CD4-positive, alpha-beta T cell treated with Interferon alpha-2 for 1 hour (primary cell): ENCODE data around the gene MOGAT1.
"Not testable (repeated sequence)": the region's sequence is repeated elsewhere in the genome, so short reads cannot be mapped to it uniquely, and the experiment has no call there.

Experiments
- DNase-seq, 2 donors: peaks; one replicate each; pipeline ENCODE4 v3.0.0-alpha.2; 2020 to 2022

Gene MOGAT1

DNA sequence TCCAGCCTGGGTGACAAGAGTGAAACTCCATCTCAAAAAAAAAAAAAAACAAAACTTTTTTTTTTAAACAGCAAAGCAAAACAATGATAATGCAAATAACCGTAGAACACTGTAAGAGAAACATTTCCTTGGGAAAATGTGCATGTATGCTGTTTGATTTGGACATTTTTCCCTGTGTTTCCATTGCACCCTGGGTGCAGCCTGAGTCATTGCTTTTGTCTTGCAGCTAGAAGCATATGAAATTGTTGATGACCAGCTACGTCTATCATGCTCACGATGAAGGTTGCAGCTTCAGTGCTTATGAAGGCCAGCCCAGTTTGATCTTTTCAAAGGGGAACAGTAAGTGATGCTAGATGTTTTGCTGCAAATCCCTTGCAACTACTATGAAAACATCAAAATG is 41.5 kb downstream of the MOGAT1 start:
- no peak for DNase-seq

- DNase-seq = no peak
These were observed 43.1 kb downstream of the MOGAT1 start for GRCh38 chr2:222714361-222715241.

DNA sequence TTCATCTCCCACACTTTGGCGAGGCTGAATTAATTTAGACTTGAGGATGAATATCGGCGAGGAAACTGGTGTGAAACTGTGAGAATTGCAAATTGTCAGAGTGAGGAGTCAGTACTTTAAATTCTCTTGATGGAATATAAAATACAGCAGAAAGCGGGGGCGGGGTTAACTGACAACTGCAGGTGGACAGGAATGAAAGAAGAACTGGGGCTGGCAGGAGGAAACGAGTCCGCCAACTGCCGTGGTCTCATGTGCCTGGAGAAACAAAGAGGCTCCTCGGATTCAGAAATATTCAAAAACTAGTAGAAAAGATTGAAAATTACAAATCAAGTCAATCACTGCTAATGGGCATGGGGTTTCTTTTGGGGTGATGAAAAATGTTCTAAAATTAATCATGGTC is 44.3 kb downstream of the MOGAT1 start:
- no peak for DNase-seq

DNA sequence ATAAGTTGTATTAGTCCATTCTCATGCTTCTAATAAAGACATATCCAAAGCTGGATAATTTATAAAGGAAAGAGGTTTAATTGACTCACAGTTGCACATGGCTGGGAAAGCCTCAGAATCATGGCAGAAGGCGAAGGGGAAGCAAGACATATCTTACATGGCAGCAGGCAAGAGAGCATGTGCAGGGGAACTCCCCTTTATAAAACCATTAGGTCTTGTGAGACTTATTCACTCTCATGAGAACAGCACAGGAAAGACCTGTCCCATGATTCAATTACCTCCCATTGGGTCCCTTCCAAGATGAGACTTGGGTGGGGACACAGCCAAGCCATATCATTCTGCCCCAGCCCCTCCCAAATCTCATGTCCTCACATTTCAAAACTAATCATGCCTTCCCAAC is 48.3 kb downstream of the MOGAT1 start:
- DNase-seq = not testable (repeated sequence)

- DNase-seq = not testable (repeated sequence)
These were observed 50.1 kb downstream of the MOGAT1 start for GRCh38 chr2:222721597-222721996.

DNA sequence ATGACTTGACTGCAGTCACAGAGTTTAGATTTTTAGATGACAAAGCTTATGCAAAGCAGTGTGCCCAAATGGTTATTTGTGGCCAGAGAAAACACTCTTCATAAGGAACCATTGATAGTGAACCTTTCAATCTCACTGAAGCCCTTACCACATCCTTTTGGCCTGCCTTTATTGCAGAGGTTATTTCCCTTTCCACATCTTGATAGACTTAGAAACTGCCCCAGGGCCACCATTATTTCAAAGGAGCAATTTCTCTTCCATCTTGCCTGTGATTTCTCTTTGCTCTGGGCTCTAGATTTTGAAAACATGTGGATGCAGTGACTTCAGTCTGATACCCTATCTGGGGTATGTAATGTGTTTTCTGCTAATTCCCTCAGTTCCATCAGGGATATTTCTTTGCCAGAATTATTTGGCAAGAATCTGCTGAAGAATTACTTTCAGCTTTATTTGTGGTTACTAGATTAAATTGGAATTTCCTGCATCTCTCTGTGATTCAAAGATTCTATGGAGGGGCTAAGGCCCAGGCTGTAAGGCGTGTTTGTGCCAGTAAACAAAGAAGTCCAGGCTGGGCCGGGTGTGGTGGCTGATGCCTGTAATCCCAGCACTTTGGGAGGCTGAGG is 51.0 kb downstream of the MOGAT1 start:
- DNase-seq = no peak

GRCh38 chr2:222724208-222724607 is 52.8 kb downstream of the MOGAT1 start:
- DNase-seq = no peak

DNA sequence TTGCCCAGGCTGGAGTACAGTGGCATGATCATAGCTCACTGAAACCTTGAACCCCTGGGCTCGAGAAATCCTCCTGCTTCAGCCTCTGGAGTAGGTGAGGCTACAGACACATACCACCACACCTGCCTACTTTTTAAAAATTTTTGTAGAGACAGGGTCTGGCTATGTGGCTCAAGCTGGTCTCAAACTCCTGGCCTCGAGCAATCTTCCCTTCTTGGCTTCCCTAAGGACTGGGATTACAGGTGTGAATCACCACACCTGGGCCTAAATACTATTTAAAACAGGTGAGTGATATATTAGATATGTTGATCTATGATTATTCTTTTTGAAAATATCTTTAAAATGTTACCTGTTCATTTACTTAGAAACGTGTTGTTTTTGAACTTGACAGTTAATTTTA is 57.2 kb downstream of the MOGAT1 start:
- DNase-seq = no peak

GRCh38 chr2:222730366-222730999 is 59.0 kb downstream of the MOGAT1 start:
- DNase-seq = no peak

DNA sequence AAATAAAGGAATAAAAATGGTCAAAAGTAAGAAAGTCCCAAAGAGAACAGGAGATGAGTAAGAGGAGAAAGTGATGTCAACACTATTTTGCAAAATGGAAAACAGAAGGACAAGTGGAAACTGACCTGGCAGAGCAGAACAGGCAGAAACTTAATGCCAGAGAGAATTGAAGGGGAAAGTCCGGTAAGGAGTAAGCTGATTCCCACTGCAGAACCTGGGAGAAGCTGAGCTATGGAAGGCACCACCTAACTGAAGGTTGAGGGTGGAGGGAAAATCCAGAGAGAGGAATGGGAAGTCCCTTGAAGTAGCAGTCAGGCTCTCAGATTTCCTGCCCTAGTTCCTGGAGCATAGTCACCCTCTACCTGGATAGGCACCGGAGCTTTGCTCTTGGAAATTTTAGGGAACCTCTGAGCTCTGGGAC is 59.8 kb downstream of the MOGAT1 start:
- DNase-seq = no peak

- no peak for DNase-seq
These were observed 61.2 kb downstream of the MOGAT1 start for GRCh38 chr2:222732489-222733178.

DNA sequence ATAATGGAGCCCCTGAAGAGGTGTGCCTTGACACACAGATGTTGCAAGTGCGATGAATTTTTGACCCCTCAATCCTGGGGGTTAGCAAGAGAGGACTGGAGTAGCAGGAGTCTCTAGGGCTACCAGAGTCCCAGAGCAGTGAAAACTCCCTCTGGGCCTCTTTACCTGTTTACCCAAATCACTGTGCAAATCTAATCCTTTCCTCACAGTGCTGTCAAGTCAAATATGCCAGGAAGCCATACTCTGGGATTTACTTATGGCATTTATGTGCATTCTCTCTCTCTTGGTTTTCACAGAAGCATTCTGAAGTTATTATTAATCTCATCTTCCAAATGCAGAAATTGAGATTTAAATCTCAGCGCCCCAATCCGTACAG is 62.0 kb downstream of the MOGAT1 start:
- no peak for DNase-seq

GRCh38 chr2:222733846-222734702 is 62.6 kb downstream of the MOGAT1 start:
- DNase-seq = no peak

- no peak for DNase-seq
These were observed 63.2 kb downstream of the MOGAT1 start for GRCh38 chr2:222734703-222735014.

DNA sequence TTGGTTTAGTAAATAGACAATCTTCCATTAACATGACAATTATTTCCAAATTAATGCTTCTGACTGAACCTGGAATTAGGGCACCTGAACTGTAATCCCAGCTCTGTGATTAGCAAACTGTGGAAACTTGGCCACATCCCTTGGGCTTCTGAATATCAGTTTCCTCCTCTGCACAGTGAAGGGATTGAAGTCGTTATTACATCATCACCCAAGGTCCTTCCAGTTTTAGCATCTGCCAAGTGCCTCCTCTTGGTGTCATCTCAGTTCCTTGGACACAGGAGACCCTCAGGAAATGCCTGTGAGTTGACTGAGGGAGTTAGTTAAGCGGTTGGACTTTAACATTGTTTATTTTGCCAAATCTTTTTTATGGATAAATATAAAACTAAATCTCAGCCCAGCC is 64.8 kb downstream of the MOGAT1 start:
- DNase-seq = no peak

GRCh38 chr2:222736924-222737323 is 65.5 kb downstream of the MOGAT1 start:
- no peak for DNase-seq

DNA sequence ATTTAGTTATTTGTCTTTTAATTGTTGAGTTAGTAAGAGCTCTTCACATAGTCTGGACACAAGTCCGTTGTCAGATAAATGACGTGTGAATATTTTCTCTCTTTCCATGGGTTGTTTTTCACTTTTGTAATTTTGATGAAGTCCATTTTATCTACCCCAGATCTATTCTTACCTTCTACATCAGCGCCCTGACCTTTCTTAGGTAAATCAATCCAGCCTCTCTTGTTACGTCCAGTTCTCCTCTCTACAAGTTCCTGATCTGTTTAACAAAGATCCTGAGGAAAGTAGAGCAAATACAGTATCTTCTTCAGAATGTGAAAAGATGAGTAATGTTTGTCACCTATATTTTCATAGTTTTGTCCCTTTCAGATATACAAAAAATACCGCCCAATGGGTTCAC is 66.9 kb downstream of the MOGAT1 start:
- no peak for DNase-seq

- no peak for DNase-seq
These were observed 67.4 kb downstream of the MOGAT1 start for GRCh38 chr2:222738809-222739208.

DNA sequence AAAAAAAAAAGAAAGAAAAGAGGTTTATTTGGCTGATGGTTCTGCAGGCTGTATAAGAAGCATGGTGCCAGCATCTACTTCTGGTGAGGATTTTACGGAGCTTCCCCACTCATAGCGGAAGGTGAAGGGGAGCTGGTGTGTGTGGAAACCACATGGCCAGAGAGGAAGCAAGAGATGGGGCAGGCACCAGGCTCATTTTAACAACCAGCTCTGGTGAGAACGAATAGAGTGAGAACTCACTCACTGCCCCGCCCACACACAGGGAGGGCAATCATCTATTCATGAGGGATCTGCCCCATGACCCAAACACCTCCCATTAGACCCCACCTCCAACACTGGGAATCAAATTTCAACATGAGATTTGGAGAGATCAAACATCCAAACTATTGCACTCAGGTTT is 68.5 kb downstream of the MOGAT1 start:
- no peak for DNase-seq

- no peak for DNase-seq
These were observed 71.9 kb downstream of the MOGAT1 start for GRCh38 chr2:222743251-222743812.

DNA sequence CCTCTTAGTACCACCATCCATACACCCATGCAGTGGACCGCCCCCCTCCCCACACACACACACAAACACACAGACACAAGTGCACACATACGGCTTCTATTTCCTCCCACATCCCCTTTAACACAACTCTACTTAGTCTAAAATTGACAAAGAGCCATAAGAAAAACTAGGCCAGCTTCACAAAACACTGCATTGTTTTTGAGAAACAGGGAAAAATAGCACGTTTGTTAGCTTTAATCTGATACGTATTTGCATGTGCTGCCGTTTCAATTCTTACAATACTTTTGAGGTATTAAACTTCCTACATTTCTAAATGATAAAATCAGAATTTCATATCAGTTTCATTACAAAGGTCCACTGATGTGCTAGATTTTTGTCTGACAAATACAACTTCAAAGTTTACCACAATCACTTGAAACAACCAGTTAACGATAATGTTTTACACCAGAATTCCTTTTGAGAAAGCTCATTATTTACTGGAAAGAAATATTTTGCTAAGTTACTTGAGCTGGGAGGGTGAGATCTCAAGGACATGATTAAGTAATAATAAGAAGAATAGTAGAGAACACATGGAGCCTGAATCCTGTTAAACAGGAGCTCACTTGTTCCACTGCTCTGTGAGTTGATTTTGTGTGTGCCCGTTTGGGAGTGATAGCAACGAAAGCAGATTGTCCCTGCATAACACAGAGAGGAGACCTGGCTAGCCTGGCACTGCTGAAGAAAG is 74.5 kb downstream of the MOGAT1 start:
- no peak for DNase-seq
